Nephron (organoid): ENCODE data around the gene FN3K.
"Not testable (repeated sequence)": the region's sequence is repeated elsewhere in the genome, so short reads cannot be mapped to it uniquely, and the experiment has no call there.

Source experiments
- H3K27ac Mint-ChIP-seq, 3 experiments: 2 replicates each; pipeline ENCODE4 v1.8.0; 2020; ENCODE audit warnings: mixed read lengths in 3 of 3, mild to moderate bottlenecking in 2 of 3, moderate library complexity in 1 of 3
- H3K27me3 Mint-ChIP-seq: 2 replicates; pipeline ENCODE4 v1.8.0; 2021; ENCODE audit warnings: low read depth, mild to moderate bottlenecking, moderate library complexity, mixed read lengths
- H3K36me3 Mint-ChIP-seq: 2 replicates; pipeline ENCODE4 v1.8.0; 2020; ENCODE audit warnings: low read depth, mixed read lengths
- H3K4me1 Mint-ChIP-seq: 2 replicates; pipeline ENCODE4 v1.8.0; 2020; ENCODE audit warnings: mixed read lengths
- H3K4me3 Mint-ChIP-seq, 3 experiments: 2 replicates each; pipeline ENCODE4 v1.8.0; 2020; ENCODE audit warnings: mild to moderate bottlenecking in 3 of 3, mixed read lengths in 3 of 3, moderate library complexity in 2 of 3
- H3K9me3 Mint-ChIP-seq: 2 replicates; pipeline ENCODE4 v1.8.0; 2020; ENCODE audit warnings: mixed read lengths
- TF ChIP-seq, protein P1 (sequence below), 3 experiments: fragments of 200-600 bp; sonication (generic); IDR thresholded peaks; one replicate each; pipeline ENCODE4 v1.5.0; 2021; ENCODE audit warnings: antibody characterized with exemption in 3 of 3; ENCODE audit not compliant: unreplicated experiment in 3 of 3

FN3K gene

DNA sequence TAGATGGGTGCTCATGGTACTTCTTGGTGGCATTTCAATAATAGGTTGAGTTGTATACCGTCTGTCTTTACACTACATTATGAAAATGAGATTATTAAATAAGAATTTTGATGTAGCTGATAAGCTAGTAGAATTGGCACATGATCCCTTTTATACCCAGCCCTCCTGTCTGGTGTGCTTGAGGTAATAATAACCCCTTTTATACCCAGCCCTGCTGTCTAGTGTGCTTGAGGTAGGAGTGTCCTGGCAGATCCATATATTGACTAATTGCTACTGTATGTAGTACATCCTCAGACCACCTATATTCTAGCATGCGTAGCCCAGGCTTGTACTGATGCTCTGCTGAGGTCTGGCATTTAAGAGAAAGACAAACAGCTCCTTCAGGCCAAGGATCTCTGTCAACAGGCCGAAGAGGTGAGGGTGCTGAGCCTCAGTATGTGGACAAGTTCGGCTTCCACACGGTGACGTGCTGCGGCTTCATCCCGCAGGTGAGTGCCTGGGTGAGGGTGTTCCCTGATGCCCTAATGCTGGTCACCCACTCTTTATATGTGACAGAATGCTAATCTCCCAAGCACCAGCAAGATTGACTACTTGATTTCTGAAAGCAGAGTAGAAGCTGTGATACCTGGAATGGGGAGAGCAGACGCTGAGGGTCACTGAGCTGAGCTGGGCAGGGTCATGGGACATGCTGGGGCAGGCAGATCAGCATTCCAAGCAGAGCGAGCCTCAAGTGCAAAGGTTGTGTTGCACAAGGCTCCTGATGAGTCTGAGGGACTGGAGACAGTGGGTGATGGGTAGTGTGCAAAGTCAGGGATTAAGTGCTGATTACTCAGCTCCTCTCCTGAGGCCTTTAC, 5.7 kb downstream of the FN3K start:
- Mint-ChIP-seq H3K27ac (no peak overlapping the region), H3K4me1 (no peaks in the 10 kb centered on the region), H3K27me3 (no peaks in the 10 kb centered on the region), H3K36me3 (peaks cover 67% of the 10 kb centered on the region), H3K9me3 (peaks cover 37% of the 10 kb centered on the region), H3K4me3 (no peak overlapping the region)
- TF ChIP-seq, protein P1, sequence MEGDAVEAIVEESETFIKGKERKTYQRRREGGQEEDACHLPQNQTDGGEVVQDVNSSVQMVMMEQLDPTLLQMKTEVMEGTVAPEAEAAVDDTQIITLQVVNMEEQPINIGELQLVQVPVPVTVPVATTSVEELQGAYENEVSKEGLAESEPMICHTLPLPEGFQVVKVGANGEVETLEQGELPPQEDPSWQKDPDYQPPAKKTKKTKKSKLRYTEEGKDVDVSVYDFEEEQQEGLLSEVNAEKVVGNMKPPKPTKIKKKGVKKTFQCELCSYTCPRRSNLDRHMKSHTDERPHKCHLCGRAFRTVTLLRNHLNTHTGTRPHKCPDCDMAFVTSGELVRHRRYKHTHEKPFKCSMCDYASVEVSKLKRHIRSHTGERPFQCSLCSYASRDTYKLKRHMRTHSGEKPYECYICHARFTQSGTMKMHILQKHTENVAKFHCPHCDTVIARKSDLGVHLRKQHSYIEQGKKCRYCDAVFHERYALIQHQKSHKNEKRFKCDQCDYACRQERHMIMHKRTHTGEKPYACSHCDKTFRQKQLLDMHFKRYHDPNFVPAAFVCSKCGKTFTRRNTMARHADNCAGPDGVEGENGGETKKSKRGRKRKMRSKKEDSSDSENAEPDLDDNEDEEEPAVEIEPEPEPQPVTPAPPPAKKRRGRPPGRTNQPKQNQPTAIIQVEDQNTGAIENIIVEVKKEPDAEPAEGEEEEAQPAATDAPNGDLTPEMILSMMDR (IDR thresholded peaks at IDR 0.05; ENCODE audit: unreplicated experiment in 3 of 3): no peak

DNA sequence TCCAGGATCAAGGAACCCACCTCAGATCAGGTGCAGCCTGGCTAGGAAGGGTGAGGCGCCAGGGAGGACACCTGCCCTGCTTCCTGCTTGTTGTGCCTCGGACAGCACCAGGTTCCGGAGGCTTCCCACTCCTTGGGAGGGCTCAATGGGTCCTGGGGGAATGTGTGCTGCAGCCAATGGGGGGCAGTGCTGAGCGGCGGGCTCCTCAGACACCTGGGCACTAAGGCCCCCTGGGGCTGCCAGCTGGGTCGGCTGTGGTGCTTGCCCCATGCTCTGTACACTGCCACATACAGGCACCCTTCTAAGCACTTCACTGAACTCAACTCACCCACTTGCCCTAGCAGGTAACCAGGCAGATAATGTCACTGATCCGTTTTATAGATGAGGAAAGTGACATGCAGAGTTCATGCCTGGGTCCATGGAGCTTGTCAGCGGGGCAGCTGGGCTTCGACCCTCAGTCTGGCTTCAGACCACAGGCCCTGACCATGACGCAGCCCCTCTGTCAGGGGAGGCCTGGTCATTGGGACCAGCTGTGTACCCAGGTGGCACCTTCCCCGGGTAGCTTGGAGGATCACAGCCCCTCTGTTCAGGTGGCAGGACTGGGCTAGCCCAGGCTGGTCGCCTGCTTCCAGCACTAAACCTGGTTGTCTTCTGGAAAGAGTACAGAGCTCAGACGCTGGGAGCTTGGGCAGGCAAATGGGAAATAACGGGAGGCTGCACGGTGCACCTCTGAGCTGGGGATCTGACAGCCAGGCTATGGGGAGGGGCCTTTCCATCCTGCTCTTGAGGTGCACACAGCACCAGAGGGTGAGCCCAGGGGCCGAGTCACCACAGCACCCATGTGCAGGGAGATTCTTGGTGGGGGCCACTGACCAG, 8.2 kb downstream of the FN3K start:
- TF ChIP-seq, protein P1 (IDR thresholded peaks at IDR 0.05; ENCODE audit: unreplicated experiment in 3 of 3): no peak
- Mint-ChIP-seq H3K4me1 (no peaks in the 10 kb centered on the region), H3K4me3 (no peak overlapping the region), H3K9me3 (peaks cover 49% of the 10 kb centered on the region), H3K27ac (no peak overlapping the region), H3K27me3 (no peaks in the 10 kb centered on the region), H3K36me3 (peaks cover 78% of the 10 kb centered on the region)

DNA sequence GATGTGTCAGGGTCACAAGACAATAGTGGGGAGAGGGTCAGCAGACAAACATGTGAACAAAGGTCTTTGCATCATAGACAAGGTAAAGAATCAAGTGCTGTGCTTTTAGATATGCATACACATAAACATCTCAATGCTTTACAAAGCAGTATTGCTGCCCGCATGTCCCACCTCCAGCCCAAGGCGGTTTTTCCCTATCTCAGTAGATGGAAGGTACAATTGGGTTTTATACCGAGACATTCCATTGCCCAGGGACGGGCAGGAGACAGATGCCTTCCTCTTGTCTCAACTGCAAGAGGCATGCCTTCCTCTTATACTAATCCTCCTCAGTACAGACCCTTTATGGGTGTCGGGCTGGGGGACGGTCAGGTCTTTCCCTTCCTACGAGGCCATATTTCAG, 9.3 kb downstream of the FN3K start:
- H3K9me3 Mint-ChIP-seq: peaks cover 50% of the 10 kb centered on the region
- peaks cover 77% of the 10 kb centered on the region for H3K36me3 Mint-ChIP-seq
- H3K4me3 Mint-ChIP-seq, H3K27ac Mint-ChIP-seq, H3K4me1 Mint-ChIP-seq, H3K27me3 Mint-ChIP-seq: not testable (repeated sequence)

DNA sequence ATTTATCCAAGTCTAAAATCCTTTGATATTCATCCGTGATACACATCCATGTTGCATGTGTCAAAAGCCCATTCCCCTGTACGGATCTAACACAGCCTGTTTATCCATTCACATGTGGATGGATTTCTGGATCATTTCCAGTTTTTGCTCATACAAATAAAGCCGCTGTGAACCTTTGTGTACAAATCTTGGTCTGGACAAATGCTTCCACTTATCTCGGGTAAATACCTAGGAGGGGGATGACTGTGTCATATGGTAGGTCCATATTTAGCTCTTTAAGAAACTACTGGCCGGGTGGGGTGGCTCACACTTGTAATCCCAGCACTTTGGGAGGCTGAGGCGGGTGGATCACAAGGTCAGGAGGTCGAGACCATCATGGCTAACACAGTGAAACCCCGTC, 10.1 kb downstream of the FN3K start:
- TF ChIP-seq, protein P1 (IDR thresholded peaks at IDR 0.05; ENCODE audit: unreplicated experiment in 3 of 3): no peak
- H3K4me3 Mint-ChIP-seq: no peak overlapping the region
- no peak overlapping the region for H3K27ac Mint-ChIP-seq
- H3K9me3 Mint-ChIP-seq: peaks cover 47% of the 10 kb centered on the region
- peaks cover 6% of the 10 kb centered on the region for H3K27me3 Mint-ChIP-seq
- no peaks in the 10 kb centered on the region for H3K4me1 Mint-ChIP-seq
- peaks cover 69% of the 10 kb centered on the region for H3K36me3 Mint-ChIP-seq

DNA sequence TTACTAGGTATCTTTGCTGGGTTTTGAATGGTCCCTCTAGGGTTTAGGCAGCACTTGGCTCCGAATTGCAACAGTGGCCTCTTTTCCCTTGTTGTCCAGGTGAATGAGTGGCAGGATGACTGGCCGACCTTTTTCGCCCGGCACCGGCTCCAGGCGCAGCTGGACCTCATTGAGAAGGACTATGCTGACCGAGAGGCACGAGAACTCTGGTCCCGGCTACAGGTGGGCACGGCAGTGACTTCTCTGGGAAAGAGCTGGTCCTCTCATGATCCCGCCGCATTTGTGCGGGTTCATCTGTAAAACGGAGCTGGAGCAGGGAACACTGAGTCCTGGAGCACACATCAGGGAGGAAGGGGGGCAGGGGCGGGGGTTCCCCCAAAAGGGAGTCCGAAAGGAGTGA, 13.3 kb downstream of the FN3K start:
- Mint-ChIP-seq H3K4me1 (peaks cover 8% of the 10 kb centered on the region), H3K9me3 (peaks cover 30% of the 10 kb centered on the region), H3K4me3 (no peak overlapping the region), H3K27me3 (peaks cover 6% of the 10 kb centered on the region), H3K36me3 (peaks cover 38% of the 10 kb centered on the region), H3K27ac (no peak overlapping the region)
- TF ChIP-seq, protein P1 (IDR thresholded peaks at IDR 0.05; ENCODE audit: unreplicated experiment in 3 of 3): no peak

DNA sequence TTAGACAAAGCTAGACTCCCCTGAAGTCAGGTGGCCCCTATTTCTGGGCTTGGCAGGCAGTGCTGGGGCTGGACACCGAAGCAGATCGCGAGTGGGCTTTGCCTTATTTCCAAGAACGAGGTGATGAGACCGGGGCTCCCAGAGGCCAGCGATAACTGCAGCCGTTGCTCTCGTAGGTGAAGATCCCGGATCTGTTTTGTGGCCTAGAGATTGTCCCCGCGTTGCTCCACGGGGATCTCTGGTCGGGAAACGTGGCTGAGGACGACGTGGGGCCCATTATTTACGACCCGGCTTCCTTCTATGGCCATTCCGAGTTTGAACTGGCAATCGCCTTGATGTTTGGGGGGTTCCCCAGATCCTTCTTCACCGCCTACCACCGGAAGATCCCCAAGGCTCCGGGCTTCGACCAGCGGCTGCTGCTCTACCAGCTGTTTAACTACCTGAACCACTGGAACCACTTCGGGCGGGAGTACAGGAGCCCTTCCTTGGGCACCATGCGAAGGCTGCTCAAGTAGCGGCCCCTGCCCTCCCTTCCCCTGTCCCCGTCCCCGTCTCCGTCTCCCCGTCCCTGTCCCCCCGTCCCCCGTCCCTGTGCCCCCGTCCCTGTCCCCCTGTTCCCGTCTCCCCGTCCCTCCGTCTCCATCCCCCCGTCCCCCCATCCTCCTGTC, 15.0 kb downstream of the FN3K start:
- peak overlapping the region; percentile 81 to 85 (median 83) for H3K4me3 Mint-ChIP-seq
- peaks cover 21% of the 10 kb centered on the region for H3K9me3 Mint-ChIP-seq
- H3K4me1 Mint-ChIP-seq: peaks cover 22% of the 10 kb centered on the region
- peaks cover 6% of the 10 kb centered on the region for H3K27me3 Mint-ChIP-seq
- H3K27ac Mint-ChIP-seq: no peak overlapping the region
- H3K36me3 Mint-ChIP-seq: peaks cover 24% of the 10 kb centered on the region
- TF ChIP-seq, protein P1 (IDR thresholded peaks at IDR 0.05; ENCODE audit: unreplicated experiment in 3 of 3): no peak
